HL-60 (cell line): ENCODE measurements around the gene DIS3L2.

Source experiments
- GABPA ChIP-seq: IDR thresholded peaks from 2 replicates; pipeline ENCODE4 v1.6.1; 2012; ENCODE audit warnings: low read depth
- POLR2AphosphoS5 ChIP-seq: IDR thresholded peaks from 2 replicates; pipeline ENCODE4 v1.6.1; 2012; ENCODE audit warnings: low read depth
- TF ChIP-seq, protein P1 (sequence below): IDR thresholded peaks from one replicate; pipeline ENCODE4 v1.5.1; 2011; ENCODE audit warnings: low read length, control low read depth, inconsistent platforms; ENCODE audit not compliant: insufficient read depth

DNA sequence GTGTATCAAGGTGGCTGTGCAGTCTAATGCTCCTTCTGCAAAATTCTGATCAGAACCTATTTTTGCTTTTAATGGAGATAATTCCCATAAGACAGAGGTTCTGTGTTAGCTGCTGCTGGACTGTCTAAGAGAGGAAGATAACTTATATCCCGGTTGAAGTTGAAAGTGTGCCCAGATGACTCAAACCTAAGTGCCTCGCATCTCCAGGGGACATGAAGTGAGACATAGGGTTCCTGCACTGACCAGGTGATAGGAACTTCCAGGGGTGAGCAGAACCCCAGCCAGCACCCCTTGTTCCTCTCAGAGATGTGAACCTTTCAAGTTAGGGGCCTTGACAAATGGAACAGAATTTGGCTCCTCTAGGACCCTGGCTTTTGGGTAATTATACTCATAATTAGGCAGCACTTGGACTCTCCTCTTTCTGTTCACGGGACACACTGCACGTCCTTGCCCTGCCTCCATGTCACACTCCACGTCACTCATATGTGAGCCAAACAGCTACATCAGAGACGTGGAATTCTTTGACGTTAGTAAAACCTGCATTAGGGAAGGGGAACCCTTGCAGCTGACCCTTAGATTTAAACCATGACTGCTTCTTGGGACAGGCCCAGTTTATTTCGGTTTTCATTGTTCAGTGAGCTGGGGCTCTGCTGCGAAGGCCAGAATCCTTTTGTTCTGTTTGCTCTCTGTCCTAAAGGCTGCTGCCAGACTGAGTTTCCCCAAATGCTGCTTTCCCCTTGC lies 312.6 kb downstream of the DIS3L2 start:
- TF ChIP-seq, protein P1, sequence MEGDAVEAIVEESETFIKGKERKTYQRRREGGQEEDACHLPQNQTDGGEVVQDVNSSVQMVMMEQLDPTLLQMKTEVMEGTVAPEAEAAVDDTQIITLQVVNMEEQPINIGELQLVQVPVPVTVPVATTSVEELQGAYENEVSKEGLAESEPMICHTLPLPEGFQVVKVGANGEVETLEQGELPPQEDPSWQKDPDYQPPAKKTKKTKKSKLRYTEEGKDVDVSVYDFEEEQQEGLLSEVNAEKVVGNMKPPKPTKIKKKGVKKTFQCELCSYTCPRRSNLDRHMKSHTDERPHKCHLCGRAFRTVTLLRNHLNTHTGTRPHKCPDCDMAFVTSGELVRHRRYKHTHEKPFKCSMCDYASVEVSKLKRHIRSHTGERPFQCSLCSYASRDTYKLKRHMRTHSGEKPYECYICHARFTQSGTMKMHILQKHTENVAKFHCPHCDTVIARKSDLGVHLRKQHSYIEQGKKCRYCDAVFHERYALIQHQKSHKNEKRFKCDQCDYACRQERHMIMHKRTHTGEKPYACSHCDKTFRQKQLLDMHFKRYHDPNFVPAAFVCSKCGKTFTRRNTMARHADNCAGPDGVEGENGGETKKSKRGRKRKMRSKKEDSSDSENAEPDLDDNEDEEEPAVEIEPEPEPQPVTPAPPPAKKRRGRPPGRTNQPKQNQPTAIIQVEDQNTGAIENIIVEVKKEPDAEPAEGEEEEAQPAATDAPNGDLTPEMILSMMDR = no peak
- TF ChIP-seq POLR2AphosphoS5 (no peak), GABPA (no peak)
